Ramos (cell line): ENCODE measurements around the gene PGS1.

ENCODE experiments used
- in situ Hi-C: fragments of 300-500 bp; cut with MboI; formaldehyde crosslinking; loops from one replicate; pipeline ENCODE4 v1.14.3; 2022; ENCODE audit warnings: low sequenced_read_pairs; ENCODE audit not compliant: unreplicated experiment

PGS1 gene

DNA sequence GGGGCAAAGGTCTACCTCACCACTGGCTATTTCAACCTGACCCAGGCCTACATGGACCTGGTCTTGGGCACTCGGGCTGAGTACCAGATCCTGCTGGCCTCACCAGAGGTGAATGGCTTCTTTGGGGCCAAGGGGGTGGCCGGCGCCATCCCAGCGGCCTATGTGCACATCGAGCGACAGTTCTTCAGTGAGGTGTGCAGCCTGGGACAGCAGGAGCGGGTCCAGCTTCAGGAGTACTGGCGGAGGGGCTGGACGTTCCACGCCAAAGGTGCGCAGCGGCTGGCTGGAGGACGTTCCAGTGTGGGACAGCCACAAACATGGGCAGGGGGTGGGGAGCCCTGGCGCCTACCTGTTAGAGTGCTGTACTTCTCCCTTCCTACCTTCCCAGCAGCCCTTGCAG is 25.4 kb downstream of the PGS1 start:
- in situ Hi-C loops, result no loop called here

DNA sequence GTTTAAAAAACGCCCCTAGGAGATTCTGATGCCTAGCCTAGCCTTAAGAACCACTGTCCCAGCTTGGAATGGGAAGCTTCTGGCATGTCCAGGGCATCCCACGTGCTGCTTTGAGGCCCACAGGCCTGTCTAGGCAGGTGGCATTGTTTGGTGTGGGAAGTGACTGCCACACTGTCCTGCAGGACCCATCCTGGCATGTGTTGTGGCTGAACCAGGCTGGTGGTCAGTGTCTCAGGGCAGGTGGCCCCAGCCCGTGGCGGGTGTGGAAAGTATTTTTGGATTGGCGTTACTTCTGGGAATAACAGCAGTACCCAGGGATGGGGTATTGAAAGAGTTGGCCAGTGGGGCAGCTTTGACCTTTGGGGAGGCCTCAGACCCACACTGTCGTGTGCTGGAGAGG is 27.9 kb downstream of the PGS1 start:
- in situ Hi-C loops, result no loop called here

DNA sequence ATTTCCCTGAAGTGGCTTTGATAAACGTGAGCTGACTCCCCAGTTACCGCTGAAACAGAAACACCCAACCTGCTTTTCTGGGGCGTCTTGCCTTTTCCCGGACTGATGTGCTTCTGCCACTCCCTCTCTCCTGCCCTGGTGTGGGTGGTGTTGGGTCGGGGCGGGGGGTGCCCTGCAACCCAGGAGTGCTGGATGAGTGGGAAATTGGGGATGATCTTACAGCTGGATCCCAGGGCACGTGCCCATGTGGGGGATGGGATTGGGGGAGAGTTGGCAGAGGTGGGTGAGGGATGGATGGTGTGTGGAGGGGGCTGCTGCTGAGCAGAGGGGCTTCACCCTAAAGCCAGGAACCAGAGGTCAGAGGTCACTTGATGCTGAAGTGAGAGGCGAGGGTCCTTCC is 28.5 kb downstream of the PGS1 start:
- in situ Hi-C loops, result no loop called here

DNA sequence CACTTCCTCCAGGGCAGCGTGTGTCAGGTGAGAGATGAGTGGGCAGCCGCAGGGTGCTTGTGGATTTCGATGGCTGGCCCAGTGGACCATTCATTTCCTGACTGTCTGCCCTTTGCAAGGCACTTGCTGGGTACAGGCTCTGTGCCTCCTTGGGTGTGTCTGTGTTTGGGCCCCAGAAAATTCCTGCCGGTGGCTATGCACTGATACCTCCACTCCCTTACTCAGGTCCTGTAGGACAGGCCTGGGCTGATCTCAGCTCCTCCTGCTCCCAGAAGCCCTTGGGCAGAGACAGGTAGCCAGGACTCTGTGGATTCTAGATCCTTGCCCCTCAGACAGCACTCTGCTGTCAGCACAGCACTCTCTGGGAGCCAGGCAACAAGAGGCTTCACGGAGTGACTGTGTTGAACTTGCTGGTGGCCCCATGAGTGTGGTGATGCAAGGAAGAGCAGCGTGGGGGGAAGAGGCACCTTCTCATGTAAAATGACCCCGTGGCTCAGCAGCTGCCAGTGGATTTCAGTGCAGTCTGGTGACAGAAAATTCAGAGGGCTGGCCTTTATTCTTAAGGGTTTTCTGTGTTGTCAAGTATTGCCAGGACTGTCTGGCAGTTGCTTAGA is 29.0 kb downstream of the PGS1 start:
- in situ Hi-C loops, result no loop called here

DNA sequence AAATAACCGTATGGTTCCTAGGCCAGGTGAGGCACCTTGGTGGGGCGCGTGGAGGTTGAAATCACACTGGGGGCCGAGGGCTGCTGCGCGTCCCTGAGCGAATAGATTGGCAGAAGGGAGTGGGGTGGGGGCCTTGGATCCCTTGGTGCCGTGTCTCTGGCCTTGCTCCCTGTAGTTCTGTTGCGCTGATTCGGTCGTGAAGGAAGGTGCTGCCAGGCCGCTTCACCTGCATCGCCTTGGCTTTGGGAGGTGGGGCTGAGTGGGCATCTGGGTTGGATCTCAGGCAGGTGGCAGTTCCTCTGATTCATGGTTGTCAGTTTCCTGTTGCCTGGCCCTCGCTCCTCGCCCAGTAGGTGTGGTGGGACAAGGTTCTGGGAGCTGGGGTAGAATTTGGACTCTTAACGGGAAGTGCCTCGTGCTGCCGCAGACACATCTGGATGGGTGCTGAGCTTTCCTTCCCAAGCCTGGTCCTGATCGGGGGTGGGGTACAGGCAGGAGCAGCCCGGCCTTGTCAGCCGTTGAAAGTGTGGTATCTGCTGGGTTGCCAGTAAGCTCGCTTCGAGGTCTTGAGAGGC is 30.1 kb downstream of the PGS1 start:
- in situ Hi-C loops, result no loop called here

DNA sequence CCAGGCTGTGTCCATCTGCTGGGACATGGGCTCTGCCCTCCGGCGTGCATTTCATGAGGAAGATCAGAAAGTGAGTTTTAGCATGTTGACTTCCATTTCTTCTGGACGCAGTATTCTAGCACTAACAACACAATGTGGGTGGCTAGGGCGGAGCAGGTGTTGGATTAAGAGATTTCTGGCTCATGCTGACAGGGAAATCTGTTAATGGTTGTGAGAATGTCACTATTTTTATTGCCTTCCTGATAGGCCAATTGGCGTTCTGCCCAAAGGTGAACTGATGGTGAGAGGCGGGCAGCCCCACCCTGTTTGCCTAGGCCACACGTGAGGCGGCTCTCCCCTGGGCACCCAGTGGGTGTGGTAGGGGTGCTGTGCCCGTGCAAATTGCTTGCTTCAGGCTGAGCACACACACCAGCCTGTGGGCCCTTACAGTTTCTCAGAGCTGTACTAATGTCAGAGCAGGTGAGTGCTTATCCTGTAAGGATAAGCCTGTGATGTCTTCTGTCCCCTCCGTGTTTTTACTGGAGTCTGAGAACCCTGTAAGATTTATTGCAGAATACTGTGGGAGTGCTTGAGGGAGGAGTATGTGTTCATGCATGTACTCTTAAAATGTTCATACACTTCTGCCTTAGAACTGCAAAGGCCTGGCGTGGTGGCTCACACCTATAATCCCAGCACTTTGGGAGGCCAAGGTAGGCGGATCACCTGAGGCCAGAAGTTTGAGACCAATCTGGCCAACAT is 30.9 kb downstream of the PGS1 start:
- in situ Hi-C loops, result no loop called here

DNA sequence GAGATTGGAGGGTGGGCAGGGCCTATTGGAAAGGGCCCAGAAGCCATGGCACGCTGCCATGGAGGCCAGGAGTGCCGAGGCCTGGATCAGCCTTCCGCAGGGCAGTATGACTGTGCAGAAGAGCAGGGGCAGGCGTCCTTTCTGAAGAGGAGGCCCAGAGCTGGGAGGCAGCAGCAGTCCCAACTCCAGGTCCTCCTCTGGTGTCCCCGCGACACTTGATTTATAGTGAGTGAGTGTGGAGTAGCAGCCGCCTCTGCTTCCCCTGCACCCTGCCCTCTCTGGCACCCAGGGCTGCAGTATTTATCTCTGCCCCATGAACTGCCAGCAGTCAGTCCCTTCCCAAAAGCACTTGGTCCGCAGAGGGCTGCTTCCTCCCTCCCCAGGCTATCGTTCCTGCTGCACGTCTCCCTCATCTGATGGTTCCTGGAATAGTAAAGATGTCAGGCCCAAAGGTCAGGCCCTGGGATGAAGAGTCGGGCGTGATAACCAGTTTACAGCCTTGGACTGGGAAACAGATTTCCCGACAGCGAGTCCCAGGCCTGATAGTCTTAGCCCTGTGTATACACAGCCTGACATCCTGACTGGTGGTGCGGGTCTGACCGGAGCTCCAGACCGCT is 32.9 kb downstream of the PGS1 start:
- in situ Hi-C loops, result no loop called here

DNA sequence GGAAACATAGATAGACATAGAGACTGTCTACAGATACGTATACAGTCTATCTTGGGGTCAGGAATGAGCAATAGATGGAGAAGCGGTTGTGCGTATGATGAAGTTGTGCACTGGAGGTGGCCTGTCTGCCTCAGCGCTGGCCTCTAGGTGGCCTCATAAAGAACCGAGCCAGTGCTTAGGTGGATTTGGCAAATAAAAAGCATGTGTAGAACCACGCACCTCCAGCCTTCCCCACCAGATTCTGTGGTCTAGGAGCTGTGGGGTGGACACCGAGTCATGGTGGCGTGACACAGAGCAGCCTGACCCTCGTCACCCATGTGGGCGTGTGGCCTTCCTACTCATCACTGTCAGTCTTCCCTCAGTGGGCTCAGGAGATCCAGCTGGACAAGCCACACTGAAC is 34.0 kb downstream of the PGS1 start:
- in situ Hi-C loops, result no loop called here

DNA sequence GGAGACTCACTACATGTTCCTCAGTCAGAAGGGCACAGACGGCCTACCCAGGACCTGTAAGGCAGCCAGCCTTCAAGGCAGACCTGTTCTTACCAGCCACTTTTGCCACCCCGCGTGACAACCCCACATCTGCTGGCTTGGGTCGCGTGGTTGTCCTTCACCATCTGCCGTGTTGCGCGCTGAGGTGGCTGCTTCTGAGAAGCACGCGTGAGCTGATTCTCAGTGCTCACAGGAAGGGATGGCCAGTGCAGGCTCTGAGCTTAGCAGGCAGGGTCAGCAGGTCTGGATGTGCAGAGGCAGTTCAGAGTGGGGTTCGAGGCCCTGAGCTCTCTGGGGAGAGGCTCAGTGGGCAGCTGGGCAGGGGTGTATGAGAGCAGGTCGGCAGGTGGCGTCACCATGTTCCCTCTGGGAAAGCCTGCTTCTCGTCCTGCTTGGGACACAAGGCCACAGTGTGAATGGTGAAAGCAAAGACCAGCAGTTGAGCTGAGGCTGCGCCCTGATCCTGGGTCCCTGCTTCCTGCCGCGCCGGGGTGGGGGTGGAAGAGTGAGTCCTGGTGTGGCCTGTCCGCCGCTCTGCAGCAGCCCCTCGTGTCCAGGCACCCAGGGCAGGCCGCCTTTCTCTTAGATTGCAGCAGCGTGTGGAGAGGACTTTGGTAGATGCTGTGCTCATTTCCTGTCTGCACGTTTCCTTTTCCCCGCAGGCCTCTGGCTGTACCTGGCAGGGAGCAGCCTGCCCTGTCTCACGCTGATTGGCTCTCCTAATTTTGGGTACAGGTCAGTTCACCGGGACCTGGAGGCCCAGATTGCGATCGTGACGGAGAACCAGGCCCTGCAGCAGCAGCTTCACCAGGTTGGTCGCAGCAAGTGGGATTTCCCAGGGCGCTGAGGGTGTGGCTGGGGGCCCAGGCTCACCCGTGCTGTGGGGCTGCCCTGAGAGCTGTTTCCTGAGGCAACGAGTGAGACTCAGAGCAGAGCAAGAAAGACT is 36.0 kb downstream of the PGS1 start:
- in situ Hi-C loops, result no loop called here

DNA sequence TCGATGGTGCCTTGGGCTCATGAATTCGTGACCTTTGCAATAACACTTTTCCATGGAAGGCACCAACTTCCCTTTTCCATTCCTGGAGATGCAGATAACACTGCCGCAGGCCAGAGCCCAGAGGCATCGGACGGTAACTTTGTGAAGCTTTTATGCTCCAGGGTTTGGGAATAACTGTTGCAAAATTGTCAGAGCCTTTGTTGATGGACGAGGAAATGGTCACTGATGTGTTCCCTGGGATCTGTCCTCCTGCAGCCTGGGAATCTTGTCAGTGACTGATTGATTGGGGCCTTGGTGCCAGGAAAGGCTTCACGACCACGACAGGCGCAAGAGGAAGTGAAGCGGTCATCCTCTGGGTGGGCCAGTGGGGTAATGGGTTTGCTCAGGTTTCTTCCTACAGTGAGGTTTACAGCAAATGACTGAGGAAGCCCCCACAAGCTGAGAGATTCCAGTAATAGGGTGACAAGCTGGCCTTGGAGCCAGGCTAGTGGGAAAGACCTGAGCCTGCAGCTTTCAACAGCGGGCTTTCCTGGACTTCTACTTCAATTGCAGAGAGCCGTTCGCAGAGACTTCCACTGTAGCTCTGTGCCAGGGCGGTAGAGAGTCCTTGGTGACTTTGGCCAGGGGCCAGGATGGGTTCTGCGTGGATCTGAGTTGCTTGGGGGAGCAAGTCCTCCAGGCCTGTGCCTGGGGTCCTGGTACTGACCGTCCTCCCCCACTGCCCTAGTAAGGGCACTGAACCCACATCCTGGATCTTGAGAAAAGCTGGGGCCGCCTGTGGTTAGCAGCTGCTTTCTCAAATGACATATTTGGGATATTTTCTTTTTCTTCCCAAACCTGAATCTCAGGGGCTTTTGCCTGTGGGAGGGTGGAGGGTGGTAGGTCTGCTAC is 37.6 kb downstream of the PGS1 start:
- in situ Hi-C loops, result no loop called here

DNA sequence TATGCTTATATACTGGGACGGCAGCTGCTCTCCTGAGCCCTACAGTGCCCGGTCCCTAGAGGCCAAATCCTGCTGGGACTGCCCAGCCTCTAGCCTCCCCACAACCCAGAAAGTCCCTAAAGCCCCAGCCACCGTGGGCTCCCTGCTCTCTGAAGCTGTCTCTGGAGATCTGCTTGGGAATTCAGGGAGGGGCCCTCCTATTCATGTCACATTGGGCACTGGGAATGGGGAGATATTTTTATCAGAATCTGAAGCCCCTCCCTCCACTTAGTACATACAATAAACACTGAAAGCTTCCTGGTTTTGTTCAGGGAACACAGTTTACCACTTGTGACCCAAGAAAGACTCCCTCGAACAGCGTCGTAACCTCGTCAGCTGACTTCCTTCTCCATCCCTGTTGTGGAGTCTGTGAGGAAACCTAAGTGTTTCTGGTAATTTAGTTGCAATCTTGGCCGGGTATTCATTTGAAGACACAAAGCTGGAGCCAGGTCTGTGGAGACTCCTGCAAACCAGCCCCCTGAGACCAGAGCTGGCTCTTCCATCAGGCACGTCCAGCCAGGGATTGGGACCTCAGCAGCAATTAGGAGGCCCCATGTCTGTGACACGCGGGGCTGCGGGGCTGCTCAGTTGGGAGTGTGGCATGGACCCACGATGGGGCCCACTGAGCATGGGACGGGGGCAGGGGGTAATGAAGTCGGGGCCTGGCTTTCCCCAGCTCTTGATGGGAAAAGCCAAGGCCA is 38.5 kb downstream of the PGS1 start:
- in situ Hi-C loops, result no loop called here

DNA sequence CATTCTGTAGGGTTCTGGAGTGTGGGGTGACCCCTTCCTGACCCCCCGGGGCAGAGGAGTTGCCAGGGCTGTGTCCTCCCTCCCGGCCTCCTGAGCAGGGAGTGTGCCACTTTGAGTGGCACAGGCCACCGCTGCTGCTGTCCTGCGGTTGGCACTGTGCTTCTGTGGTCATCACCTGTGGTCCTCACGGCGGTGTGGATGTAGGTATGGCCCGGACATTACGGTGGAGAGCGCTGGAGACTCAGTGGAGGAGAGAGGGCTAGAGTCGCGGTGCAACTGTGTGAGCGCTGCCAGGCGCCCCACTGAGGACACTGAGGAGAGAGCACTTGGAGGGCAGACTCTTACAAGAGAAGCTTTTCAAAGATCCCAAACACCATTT is 39.1 kb downstream of the PGS1 start:
- in situ Hi-C loops, result no loop called here

DNA sequence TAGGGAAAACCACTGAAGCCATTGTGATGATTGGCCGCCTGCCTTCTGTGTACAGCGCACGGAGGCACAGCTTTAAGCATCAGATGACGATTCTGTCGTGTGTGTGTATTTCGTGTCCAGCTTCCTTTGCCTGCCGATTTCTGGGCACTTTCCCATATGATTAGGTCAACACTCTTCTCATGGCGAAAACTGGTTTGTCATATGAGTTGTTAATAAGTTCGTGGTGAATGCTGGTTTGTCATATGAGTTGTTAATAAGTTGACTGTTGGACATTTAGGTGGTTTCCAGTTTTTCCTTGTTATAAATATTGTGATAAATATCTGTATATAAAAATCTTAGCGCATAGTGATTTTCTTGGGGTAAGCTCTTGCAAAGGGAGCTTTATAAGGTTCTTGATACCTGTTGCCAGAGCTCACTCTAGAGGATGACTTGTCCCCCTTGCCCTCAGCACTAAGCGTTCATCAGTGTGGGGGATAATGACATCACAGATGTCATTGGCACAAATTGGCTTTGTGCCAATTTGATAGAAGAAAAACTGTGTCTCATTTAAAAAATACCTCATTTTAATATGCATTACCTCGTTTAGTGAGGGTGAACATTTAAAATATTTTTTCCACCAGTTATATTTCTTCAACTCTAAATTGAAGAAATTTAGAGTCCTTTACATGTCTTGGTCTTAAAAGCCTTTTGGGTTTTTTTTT is 40.0 kb downstream of the PGS1 start:
- in situ Hi-C loops, result no loop called here

DNA sequence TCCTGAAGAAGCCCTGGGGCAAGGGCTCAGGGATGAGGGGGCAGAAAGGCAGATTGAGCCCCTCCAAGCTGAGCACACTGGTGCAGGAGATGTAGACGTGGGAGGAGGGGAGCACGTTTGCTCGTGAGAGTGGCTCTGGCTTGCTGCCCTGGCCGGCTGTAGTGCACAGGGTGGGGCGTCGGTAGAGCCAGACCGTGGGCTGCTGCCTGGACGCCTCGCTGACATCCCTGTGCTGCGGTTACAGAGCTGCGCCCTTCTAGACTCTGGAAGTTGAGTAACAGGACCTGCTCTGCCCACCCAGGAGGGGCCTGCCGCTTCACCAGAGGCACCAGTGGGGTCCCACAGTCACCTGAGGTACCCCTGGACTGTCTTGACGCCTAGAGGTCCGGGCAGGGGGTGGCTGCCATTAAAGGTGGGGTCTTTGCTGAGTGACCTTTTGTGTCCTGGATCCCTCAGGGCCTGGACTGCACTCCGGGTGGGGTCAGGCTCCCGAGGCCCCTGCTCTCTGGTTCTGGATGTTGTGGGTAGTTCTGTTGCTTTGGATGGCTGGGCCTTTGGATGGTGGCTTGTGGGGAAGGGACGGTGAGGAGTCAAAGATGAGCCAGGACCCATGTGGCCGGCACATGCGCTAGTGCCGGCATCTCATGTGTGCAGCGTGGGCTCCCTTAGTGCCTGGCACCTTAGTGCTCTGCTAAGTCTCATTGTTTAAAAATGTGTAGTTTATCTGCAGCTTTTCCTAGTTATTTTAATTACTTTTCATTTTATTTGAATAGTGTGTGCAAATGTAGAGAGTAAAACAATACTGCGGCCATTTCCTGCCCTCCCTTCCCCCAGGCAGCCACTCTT is 41.7 kb downstream of the PGS1 start:
- in situ Hi-C loops, result loop anchor here (10.0 kb wide), 1 partner anchor 335 kb away; no protein-coding TSS in a partner anchor

DNA sequence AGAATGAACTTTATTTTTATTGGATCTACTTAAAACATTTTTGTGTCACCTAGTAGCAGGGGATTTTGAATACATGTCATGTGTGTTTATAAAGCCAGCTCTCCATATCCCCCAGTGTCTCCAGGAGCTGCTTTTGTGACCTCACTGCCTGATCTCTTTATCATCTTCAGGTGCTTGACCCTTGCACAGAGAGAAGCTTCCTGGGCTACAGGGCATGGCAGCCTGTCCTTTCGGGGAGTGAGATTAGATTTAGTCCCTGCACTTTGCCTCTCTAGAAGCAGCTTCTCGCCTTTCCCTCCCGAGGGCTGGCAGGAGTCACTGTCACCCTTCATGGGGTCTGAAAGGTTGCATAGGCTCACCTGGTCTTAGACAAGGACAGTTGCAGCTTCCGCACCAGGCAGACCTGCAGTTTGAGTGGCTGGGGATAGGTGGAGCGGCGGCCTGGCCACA is 42.7 kb downstream of the PGS1 start:
- in situ Hi-C loops, result loop anchor here (10.0 kb wide), 1 partner anchor 336 kb away; no protein-coding TSS in a partner anchor

DNA sequence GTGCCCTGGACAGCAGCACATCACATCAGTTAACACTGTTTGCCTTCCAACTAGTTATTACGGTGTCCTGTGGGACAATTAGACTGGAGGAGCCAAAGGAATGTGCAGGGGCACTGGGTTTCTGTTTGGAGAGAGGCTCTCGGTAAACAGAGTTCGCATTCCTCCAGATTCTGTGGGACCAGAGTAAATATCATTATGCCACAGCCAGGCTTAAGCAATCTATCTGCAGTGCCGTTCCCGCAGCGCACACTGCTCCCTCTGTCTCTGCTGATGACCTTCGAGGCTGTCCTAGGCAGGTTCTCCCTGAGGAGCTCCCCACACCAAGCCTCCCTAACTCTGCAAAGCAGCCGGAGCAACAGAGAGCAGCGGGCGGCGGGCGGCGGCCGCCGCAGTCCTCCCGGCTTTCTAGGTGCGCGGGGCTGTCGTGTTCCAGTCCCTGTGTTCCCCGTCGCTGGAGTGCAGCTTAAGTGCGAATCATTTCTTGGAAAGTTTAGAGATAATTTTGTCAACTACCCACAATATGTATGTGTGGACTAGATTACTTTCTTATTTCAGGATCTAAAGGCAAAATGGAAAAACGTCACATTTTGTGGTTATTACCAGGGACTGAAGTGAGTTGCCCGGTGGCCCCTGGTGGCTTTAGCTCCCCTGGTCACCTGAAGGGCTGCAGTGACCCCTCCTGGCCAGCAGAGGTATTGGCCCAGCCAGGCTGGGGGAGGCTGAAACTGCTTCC is 43.3 kb downstream of the PGS1 start:
- in situ Hi-C loops, result loop anchor here (10.0 kb wide), 1 partner anchor 337 kb away; no protein-coding TSS in a partner anchor
